HG03520 (cell line): ENCODE measurements around the gene IGFBP7.

Experiments used
- ATAC-seq: cut with Tn5 transposase; IDR thresholded peaks from one replicate; pipeline ENCODE4 v1.9.1; 2021; ENCODE audit warnings: mild to moderate bottlenecking, moderate library complexity; ENCODE audit not compliant: unreplicated experiment

Gene IGFBP7

GRCh38 chr4:57109847-57110639 is at the start of gene IGFBP7:
IGFBP7 (minus strand) TSS chr4:57110385; CDS start chr4:57110351, 34 bp downstream.
- ATAC-seq, result no peak

- no peak for ATAC-seq
Observed at GRCh38 chr4:57159866-57160265, 49.7 kb upstream of the IGFBP7 start.

- ATAC-seq, result no peak
Observed at GRCh38 chr4:57158762-57159161, 48.6 kb upstream of the IGFBP7 start.

GRCh38 chr4:57158221-57158620 is 48.0 kb upstream of the IGFBP7 start:
- ATAC-seq, result no peak

- no peak for ATAC-seq
Observed at GRCh38 chr4:57157596-57158137, 47.5 kb upstream of the IGFBP7 start.

GRCh38 chr4:57156242-57156990 is 46.2 kb upstream of the IGFBP7 start:
- ATAC-seq, result no peak

- no peak for ATAC-seq
Observed at GRCh38 chr4:57154926-57155325, 44.7 kb upstream of the IGFBP7 start.

- no peak for ATAC-seq
Observed at GRCh38 chr4:57154191-57154590, 44.0 kb upstream of the IGFBP7 start.

GRCh38 chr4:57153207-57153606 is 43.0 kb upstream of the IGFBP7 start:
- ATAC-seq, result no peak

GRCh38 chr4:57151481-57151880 is 41.3 kb upstream of the IGFBP7 start:
- ATAC-seq, result no peak

- no peak for ATAC-seq
Observed at GRCh38 chr4:57149833-57150232, 39.6 kb upstream of the IGFBP7 start.

- ATAC-seq, result no peak
Observed at GRCh38 chr4:57148831-57149505, 38.8 kb upstream of the IGFBP7 start.

GRCh38 chr4:57148177-57148576 is 38.0 kb upstream of the IGFBP7 start:
- ATAC-seq, result no peak

- ATAC-seq, result no peak
Observed at GRCh38 chr4:57147335-57148060, 37.3 kb upstream of the IGFBP7 start.

GRCh38 chr4:57146444-57146843 is 36.3 kb upstream of the IGFBP7 start:
- no peak for ATAC-seq

GRCh38 chr4:57144466-57144865 is 34.3 kb upstream of the IGFBP7 start:
- ATAC-seq, result no peak

GRCh38 chr4:57139783-57140182 is 29.6 kb upstream of the IGFBP7 start:
- ATAC-seq, result no peak

GRCh38 chr4:57137261-57137660 is 27.1 kb upstream of the IGFBP7 start:
- no peak for ATAC-seq

GRCh38 chr4:57136281-57136680 is 26.1 kb upstream of the IGFBP7 start:
- ATAC-seq, result no peak

GRCh38 chr4:57132743-57133137 is 22.6 kb upstream of the IGFBP7 start:
- no peak for ATAC-seq
